Endodermal cell (in vitro differentiated cells): Measurements from ENCODE around the gene FBXL3. TPM values are rescaled to one million over a fixed set of nuclear protein-coding genes. Genes with fewer than 3 reads are reported as not detected.

Source experiments
- DNase-seq: peaks from one replicate; pipeline ENCODE4 v3.0.0-alpha.2; 2017
- H3K27ac ChIP-seq: 2 replicates; pipeline ENCODE4 v1.5.1; 2013; ENCODE audit warnings: mild to moderate bottlenecking, low read depth, low read length, moderate library complexity
- H3K27me3 ChIP-seq: 2 replicates; pipeline ENCODE4 v1.6.1; 2013; ENCODE audit warnings: mild to moderate bottlenecking, low read length, moderate library complexity; ENCODE audit not compliant: insufficient read depth, control insufficient read depth, poor library complexity, severe bottlenecking
- H3K36me3 ChIP-seq: 2 replicates; pipeline ENCODE4 v1.7.0; 2013; ENCODE audit warnings: mild to moderate bottlenecking, low read length, moderate library complexity; ENCODE audit not compliant: control insufficient read depth, insufficient read depth
- H3K4me1 ChIP-seq: one replicate; pipeline ENCODE4 v1.7.0; 2013; ENCODE audit warnings: low read length; ENCODE audit not compliant: control insufficient read depth, insufficient read depth
- H3K4me3 ChIP-seq: 2 replicates; pipeline ENCODE4 v1.5.1; 2013; ENCODE audit warnings: mild to moderate bottlenecking, low read length, moderate library complexity
- H3K9ac ChIP-seq: 2 replicates; pipeline ENCODE4 v1.6.1; 2013; ENCODE audit warnings: mild to moderate bottlenecking, low read length, moderate library complexity; ENCODE audit not compliant: poor library complexity, severe bottlenecking; ENCODE audit errors: extremely low read depth
- H3K9me3 ChIP-seq: 2 replicates; pipeline ENCODE4 v1.6.1; 2013; ENCODE audit warnings: mild to moderate bottlenecking, low read length, moderate library complexity; ENCODE audit not compliant: control insufficient read depth
- H3K27ac Mint-ChIP-seq: 2 replicates; pipeline ENCODE4 v1.8.0; 2020; ENCODE audit warnings: mixed read lengths
- H3K27me3 Mint-ChIP-seq: 2 replicates; pipeline ENCODE4 v1.8.0; 2021; ENCODE audit warnings: mild to moderate bottlenecking, mixed read lengths; ENCODE audit not compliant: insufficient read depth
- H3K36me3 Mint-ChIP-seq: 2 replicates; pipeline ENCODE4 v1.8.0; 2020; ENCODE audit warnings: low read depth, mixed read lengths
- H3K4me1 Mint-ChIP-seq: 2 replicates; pipeline ENCODE4 v1.8.0; 2020; ENCODE audit warnings: mixed read lengths
- H3K4me3 Mint-ChIP-seq: 2 replicates; pipeline ENCODE4 v1.8.0; 2020; ENCODE audit warnings: mild to moderate bottlenecking, moderate library complexity, mixed read lengths
- H3K9me3 Mint-ChIP-seq: 2 replicates; pipeline ENCODE4 v1.8.0; 2020; ENCODE audit warnings: mild to moderate bottlenecking, mixed read lengths
- WGBS, 2 experiments: methylation state at CpG; one replicate each; pipeline versions ENCODE4 v1.1.5 to v1.1.7; 2013; ENCODE audit warnings: missing lambda C conversion rate in 2 of 2, mixed read lengths in 1 of 2; ENCODE audit not compliant: insufficient coverage in 1 of 2, insufficient read length in 1 of 2; 5-methylcytosine and 5-hydroxymethylcytosine counted together
- long read RNA-seq, 4 experiments: library from polyadenylated mRNA in 2 of 4; library from RNA in 1 of 4; library from capped mRNA in 1 of 4; stranded (forward) in 3 of 4; unstranded in 1 of 4; transcript quantifications; one replicate each; pipeline ENCODE4 v2.0.0, GENCODE V29; 2020 to 2021; ENCODE audit warnings: inconsistent platforms in 1 of 4
- polyA plus RNA-seq, 2 experiments: library from polyadenylated mRNA; stranded (reverse); fragments of 50-300 nt; gene quantifications; one replicate each; pipeline ENCODE4 v1.2.3, GENCODE V29; 2013
- total RNA-seq, 2 donors: library from RNA; stranded (reverse); fragmentation: NEBNext Ultra II Directional in 1 of 2; extraction: Animal tissue kit (Norgen Biotek cat#: 25700) in 1 of 2; gene quantifications; 2 replicates in 1 of 2; 3 replicates in 1 of 2; pipeline ENCODE4 v1.2.1, GENCODE V29; 2021
- TF ChIP-seq, protein P1 (sequence below): fragments of 200-600 bp; sonication (generic); conservative IDR thresholded peaks from 2 replicates; pipeline ENCODE4 v1.5.0; 2021; ENCODE audit warnings: antibody characterized with exemption, mild to moderate bottlenecking

The FBXL3 gene, protein sequence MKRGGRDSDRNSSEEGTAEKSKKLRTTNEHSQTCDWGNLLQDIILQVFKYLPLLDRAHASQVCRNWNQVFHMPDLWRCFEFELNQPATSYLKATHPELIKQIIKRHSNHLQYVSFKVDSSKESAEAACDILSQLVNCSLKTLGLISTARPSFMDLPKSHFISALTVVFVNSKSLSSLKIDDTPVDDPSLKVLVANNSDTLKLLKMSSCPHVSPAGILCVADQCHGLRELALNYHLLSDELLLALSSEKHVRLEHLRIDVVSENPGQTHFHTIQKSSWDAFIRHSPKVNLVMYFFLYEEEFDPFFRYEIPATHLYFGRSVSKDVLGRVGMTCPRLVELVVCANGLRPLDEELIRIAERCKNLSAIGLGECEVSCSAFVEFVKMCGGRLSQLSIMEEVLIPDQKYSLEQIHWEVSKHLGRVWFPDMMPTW
- total RNA-seq, result 10 to 100 TPM; 12.7 to 14.3 TPM
- polyA plus RNA-seq (2013, experiment 1 of 2), result 23.1 TPM
- 21.1 TPM for polyA plus RNA-seq (2013, experiment 2 of 2)
- long read RNA-seq, experiment 1, partial matches to known transcripts, result 0 of 10 reads
- long read RNA-seq, experiment 1, other reads (novel, unspliced or antisense), result 9 of 10 reads
- long read RNA-seq, experiment 2, transcript FBXL3-201 (5 exons, 3,503 nt), result major isoform, 22 of 29 reads
- long read RNA-seq, experiment 2, partial matches to known transcripts, result 1 of 29 reads
- long read RNA-seq, experiment 2, other reads (novel, unspliced or antisense), result 6 of 29 reads
- long read RNA-seq, experiment 3, partial matches to known transcripts, result 2 of 6 reads
- long read RNA-seq, experiment 3, other reads (novel, unspliced or antisense), result 3 of 6 reads
- long read RNA-seq, experiment 4, partial matches to known transcripts, result 0 of 1 reads
- long read RNA-seq, experiment 4, other reads (novel, unspliced or antisense), result 1 of 1 reads

DNA sequence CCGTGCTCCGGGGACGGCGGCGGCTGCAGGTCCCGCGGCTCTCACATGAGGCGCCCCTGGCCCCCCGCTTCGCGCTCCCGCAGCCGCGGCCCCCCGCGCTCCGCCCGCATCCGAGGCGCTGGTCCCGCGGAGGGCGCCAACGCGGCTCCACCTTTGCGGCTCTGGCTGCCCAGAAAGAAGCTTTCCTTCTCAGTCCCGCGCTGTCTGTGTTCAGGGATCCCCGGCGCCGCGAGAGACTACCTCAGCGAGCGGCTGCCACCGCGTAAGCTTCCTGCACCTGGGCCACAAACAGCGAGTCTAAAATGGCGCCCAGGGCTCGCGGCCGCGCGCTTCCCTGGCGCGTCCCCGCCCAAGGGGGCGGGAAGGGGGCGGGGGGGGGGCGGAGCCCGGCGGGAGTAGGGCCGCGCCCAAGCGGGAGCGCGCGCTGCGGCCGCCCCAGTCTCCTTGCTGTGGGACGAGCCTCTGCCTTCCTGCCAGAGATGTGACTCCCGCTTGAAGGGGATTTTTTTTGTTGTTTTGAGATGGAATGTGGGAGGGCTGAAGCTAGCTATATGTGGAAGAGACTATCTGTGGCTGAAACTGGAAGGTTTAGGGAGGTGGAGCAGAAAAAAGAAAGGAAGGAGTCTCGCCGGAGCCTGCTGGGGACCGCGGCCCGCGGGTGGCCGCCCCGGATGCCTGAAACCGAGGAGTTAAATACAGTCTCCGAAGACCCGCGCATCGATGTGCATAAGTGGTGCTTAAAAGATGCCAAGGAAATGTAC, at the start of gene FBXL3:
Gene FBXL3 (minus strand): TSS at position 299 of the 761 bp plus-strand sequence. CDS start 5,299 bp downstream, outside the sequence.
- Histone ChIP-seq H3K27ac (peak within 1 kb of the TSS; percentile 90), H3K9ac (peak within 1 kb of the TSS; percentile 65), H3K36me3 (no peaks in the 10 kb centered on the region), H3K27me3 (peaks cover 3% of the 10 kb centered on the region), H3K9me3 (no peaks in the 10 kb centered on the region), H3K4me1 (no peaks in the 10 kb centered on the region), H3K4me3 (peak within 1 kb of the TSS; percentile 89)
- no peaks in the 10 kb centered on the region for H3K9me3 Mint-ChIP-seq
- peaks cover 14% of the 10 kb centered on the region for H3K4me1 Mint-ChIP-seq
- peak; percentile 95 for DNase-seq
- peaks cover 8% of the 10 kb centered on the region for H3K27me3 Mint-ChIP-seq
- TF ChIP-seq, protein P1, sequence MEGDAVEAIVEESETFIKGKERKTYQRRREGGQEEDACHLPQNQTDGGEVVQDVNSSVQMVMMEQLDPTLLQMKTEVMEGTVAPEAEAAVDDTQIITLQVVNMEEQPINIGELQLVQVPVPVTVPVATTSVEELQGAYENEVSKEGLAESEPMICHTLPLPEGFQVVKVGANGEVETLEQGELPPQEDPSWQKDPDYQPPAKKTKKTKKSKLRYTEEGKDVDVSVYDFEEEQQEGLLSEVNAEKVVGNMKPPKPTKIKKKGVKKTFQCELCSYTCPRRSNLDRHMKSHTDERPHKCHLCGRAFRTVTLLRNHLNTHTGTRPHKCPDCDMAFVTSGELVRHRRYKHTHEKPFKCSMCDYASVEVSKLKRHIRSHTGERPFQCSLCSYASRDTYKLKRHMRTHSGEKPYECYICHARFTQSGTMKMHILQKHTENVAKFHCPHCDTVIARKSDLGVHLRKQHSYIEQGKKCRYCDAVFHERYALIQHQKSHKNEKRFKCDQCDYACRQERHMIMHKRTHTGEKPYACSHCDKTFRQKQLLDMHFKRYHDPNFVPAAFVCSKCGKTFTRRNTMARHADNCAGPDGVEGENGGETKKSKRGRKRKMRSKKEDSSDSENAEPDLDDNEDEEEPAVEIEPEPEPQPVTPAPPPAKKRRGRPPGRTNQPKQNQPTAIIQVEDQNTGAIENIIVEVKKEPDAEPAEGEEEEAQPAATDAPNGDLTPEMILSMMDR, result no peak
- H3K27ac Mint-ChIP-seq, result peak within 1 kb of the TSS; percentile 95
- WGBS, 2 experiments, result 0% methylated on average over 18 to 65 of the region's 74 CpGs
- H3K4me3 Mint-ChIP-seq, result peak within 1 kb of the TSS; percentile 79
- H3K36me3 Mint-ChIP-seq, result no peaks in the 10 kb centered on the region

DNA sequence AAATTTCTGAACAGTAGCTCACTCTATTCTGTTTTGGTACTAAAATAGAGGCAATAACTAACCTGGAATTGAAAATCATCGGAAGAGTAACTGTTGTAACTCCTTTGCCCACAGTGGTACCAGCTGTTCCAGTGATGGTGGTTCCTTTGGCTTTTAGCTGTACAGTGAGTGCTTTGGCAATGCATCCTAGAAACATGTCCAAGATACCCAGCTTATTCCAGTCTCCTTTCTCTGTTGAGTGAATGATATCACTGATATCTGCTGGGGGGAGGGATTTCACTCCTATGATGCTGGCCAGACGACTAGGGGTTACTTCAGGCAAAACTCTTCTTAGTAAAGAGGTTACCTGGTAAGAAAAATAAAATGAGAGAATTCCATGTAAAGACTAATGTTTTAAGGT, 40.6 kb upstream of the FBXL3 start:
- Mint-ChIP-seq H3K27me3 (no peaks in the 10 kb centered on the region), H3K27ac (no peak overlapping the region), H3K9me3 (no peaks in the 10 kb centered on the region), H3K4me3 (no peak overlapping the region), H3K36me3 (peaks cover 16% of the 10 kb centered on the region), H3K4me1 (peaks cover 10% of the 10 kb centered on the region)
- Histone ChIP-seq H3K36me3 (peaks cover 30% of the 10 kb centered on the region), H3K9me3 (no peaks in the 10 kb centered on the region), H3K4me1 (no peaks in the 10 kb centered on the region), H3K9ac (no peak overlapping the region), H3K27me3 (no peaks in the 10 kb centered on the region), H3K27ac (no peak overlapping the region), H3K4me3 (no peak overlapping the region)
- DNase-seq, result no peak
- TF ChIP-seq, protein P1, result no peak
- 91 to 100% methylated on average over 1 to 2 of the region's 2 CpGs for WGBS, 2 experiments
